Effector memory CD4-positive, alpha-beta T cell (primary cell): ENCODE data around the gene C16orf89.

ENCODE experiments used
- DNase-seq, 3 donors: peaks; one replicate each; pipeline ENCODE4 v3.0.0-alpha.2; 2020
- H3K27ac ChIP-seq: 2 replicates; pipeline ENCODE4 v1.7.0; 2013; ENCODE audit warnings: mild to moderate bottlenecking, low read length, moderate library complexity; ENCODE audit not compliant: insufficient read depth, poor library complexity, severe bottlenecking
- H3K27me3 ChIP-seq: replicated peaks from 2 replicates; pipeline ENCODE4 v1.7.0; 2013; ENCODE audit warnings: mild to moderate bottlenecking, low read length; ENCODE audit not compliant: insufficient read depth, control insufficient read depth, poor library complexity, severe bottlenecking
- H3K36me3 ChIP-seq: 2 replicates; pipeline ENCODE4 v1.7.0; 2013; ENCODE audit warnings: mild to moderate bottlenecking, low read length, moderate library complexity; ENCODE audit not compliant: control insufficient read depth, insufficient read depth
- H3K4me1 ChIP-seq: 2 replicates; pipeline ENCODE4 v1.7.0; 2013; ENCODE audit warnings: low read length, mild to moderate bottlenecking; ENCODE audit not compliant: control insufficient read depth, insufficient read depth, poor library complexity, severe bottlenecking
- H3K4me3 ChIP-seq: 2 replicates; pipeline ENCODE4 v1.7.0; 2013; ENCODE audit warnings: low read length, low read depth, mild to moderate bottlenecking; ENCODE audit not compliant: insufficient read depth, poor library complexity, severe bottlenecking
- H3K9me3 ChIP-seq: 2 replicates; pipeline ENCODE4 v1.7.0; 2013; ENCODE audit warnings: mild to moderate bottlenecking, low read length, moderate library complexity; ENCODE audit not compliant: control insufficient read depth

C16orf89 gene

GRCh38 chr16:4994719-4995434, 70.9 kb downstream of the C16orf89 start:
- Histone ChIP-seq H3K36me3 (no peaks in the 10 kb centered on the region), H3K4me3 (no peak overlapping the region), H3K27me3 (peaks cover 3% of the 10 kb centered on the region), H3K27ac (no peak overlapping the region), H3K9me3 (no peaks in the 10 kb centered on the region), H3K4me1 (no peaks in the 10 kb centered on the region)
- DNase-seq: no peak
